Right lung (tissue), 5 donors: ENCODE results near the gene KIF21B. TPM values are rescaled to one million over a fixed set of nuclear protein-coding genes. Genes with fewer than 3 reads are reported as not detected.

Experiments
- DNase-seq, 2 donors: peaks; one replicate each; pipeline ENCODE4 v3.0.0-alpha.2; 2013
- polyA plus RNA-seq, 5 donors: library from polyadenylated mRNA; unstranded; fragments of 120-200 nt; gene quantifications; one replicate each; pipeline versions ENCODE4 v1.2.1 to v1.2.3, GENCODE V29; 2013; ENCODE audit warnings: inconsistent platforms in 1 of 5, low replicate concordance in 1 of 5; ENCODE audit not compliant: insufficient read length in 5 of 5, insufficient read depth in 1 of 5

Gene KIF21B
- polyA plus RNA-seq, 5 donors: 6.8 to 13.8 (median 9.8) TPM

GRCh38 chr1:201020040-201020591, 3.4 kb downstream of the KIF21B start:
- DNase-seq: no peak

- no peak for DNase-seq
Measured at GRCh38 chr1:201019321-201019977, 4.1 kb downstream of the KIF21B start.

- no peak for DNase-seq
Measured at GRCh38 chr1:201017828-201018163, 5.7 kb downstream of the KIF21B start.

GRCh38 chr1:201016943-201017827, 6.3 kb downstream of the KIF21B start:
- DNase-seq: no peak

GRCh38 chr1:201016211-201016651, 7.3 kb downstream of the KIF21B start:
- no peak for DNase-seq

GRCh38 chr1:201015551-201016091, 7.9 kb downstream of the KIF21B start:
- DNase-seq: no peak

GRCh38 chr1:201014816-201015200, 8.7 kb downstream of the KIF21B start:
- DNase-seq: no peak

GRCh38 chr1:201013991-201014815, 9.3 kb downstream of the KIF21B start:
- no peak for DNase-seq

GRCh38 chr1:201013031-201013485, 10.5 kb downstream of the KIF21B start:
- no peak for DNase-seq

GRCh38 chr1:201011616-201012015, 11.9 kb downstream of the KIF21B start:
- no peak for DNase-seq

- no peak for DNase-seq
Measured at GRCh38 chr1:201009962-201010645, 13.4 kb downstream of the KIF21B start.

- DNase-seq: no peak
Measured at GRCh38 chr1:201008666-201009360, 14.7 kb downstream of the KIF21B start.

- no peak for DNase-seq
Measured at GRCh38 chr1:201007481-201007880, 16.0 kb downstream of the KIF21B start.

- no peak for DNase-seq
Measured at GRCh38 chr1:201006450-201006849, 17.1 kb downstream of the KIF21B start.

GRCh38 chr1:201004732-201005131, 18.8 kb downstream of the KIF21B start:
- DNase-seq: no peak

- no peak for DNase-seq
Measured at GRCh38 chr1:201004154-201004553, 19.4 kb downstream of the KIF21B start.

- DNase-seq: no peak
Measured at GRCh38 chr1:201002510-201002909, 21.0 kb downstream of the KIF21B start.

GRCh38 chr1:201001962-201002361, 21.6 kb downstream of the KIF21B start:
- no peak for DNase-seq

- no peak for DNase-seq
Measured at GRCh38 chr1:201000391-201000790, 23.1 kb downstream of the KIF21B start.

- no peak for DNase-seq
Measured at GRCh38 chr1:200999667-201000066, 23.8 kb downstream of the KIF21B start.
